GM12873 (cell line): ENCODE data around the gene GNGT1.

Source experiments
- CTCF ChIP-seq: IDR thresholded peaks from 2 replicates; pipeline ENCODE4 v1.5.1; 2012; ENCODE audit warnings: low read depth, mild to moderate bottlenecking, moderate library complexity, low read length, control low read depth; ENCODE audit not compliant: insufficient read depth; ENCODE audit errors: missing control alignments

GNGT1 gene

DNA sequence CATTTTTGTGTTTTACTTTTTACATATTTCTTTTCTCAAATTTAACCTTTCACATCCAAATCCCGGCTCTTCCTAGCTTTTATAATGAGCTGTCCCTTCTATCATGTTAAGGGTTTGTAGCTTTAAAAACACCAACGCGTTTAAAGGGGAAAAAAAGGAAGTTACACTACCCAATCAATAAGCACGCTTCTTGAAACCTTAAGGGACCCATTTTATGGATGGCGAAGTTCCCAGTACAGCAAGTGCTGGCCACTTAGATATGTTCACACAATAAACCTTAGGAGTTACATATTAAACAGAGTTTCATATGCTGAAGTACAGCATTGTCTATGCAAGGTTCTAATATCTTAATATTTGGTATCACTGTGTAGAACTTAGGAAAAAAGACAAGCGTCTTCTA is 16.9 kb downstream of the GNGT1 start:
- TF ChIP-seq CTCF = no peak

- TF ChIP-seq CTCF = no peak
Observed at GRCh38 chr7:93923942-93924341, 17.6 kb downstream of the GNGT1 start.

DNA sequence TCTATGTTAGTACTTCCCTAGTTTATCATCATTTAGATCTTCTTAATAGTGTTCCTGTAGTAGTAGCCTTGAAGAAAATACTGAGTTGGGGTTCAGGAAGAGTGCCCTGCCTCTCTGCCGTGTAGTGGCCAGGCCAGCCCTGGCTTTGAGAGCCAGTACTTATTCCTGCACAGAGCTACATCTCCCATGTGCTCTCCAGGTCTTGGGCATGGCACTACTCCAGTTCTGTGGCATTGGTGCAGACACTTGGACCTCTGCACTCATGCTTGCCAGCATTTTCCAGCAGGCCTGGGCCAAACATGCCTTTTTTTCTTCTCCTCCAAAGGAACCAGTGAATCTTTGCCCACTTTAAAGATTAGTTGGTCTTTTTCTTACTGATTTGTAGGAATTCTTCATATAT is 20.4 kb downstream of the GNGT1 start:
- TF ChIP-seq CTCF = no peak

GRCh38 chr7:93927585-93927984 is 21.2 kb downstream of the GNGT1 start:
- TF ChIP-seq CTCF = no peak

- no peak for TF ChIP-seq CTCF
Observed at GRCh38 chr7:93931655-93932054, 25.3 kb downstream of the GNGT1 start.

GRCh38 chr7:93933156-93933555 is 26.8 kb downstream of the GNGT1 start:
- no peak for TF ChIP-seq CTCF

DNA sequence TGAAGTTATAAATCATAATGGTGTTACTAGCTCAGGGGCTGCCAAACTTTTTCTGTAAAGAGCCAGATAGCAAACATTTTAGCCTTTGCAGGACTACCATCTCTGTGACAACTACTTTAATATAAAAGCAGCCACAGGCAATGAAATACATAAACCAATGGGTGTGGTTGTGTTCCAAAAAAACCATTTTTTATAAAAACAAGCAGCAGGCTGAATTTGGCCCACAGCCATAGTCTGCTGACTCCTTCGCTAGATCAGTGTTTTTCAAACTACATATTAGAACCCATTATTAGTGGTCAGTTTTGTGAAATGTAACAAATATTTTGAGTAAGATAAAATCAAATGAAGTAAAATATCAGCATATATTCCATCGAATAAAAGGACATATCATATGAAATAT is 28.7 kb downstream of the GNGT1 start:
- no peak for TF ChIP-seq CTCF
